ENCODE measurements around the gene GSDMA. TPM values are rescaled to one million over a fixed set of nuclear protein-coding genes. Genes with fewer than 3 reads are reported as not detected.

Gene GSDMA
- total RNA-seq, 1 donor from 2014 or later: 0.29 TPM

DNA sequence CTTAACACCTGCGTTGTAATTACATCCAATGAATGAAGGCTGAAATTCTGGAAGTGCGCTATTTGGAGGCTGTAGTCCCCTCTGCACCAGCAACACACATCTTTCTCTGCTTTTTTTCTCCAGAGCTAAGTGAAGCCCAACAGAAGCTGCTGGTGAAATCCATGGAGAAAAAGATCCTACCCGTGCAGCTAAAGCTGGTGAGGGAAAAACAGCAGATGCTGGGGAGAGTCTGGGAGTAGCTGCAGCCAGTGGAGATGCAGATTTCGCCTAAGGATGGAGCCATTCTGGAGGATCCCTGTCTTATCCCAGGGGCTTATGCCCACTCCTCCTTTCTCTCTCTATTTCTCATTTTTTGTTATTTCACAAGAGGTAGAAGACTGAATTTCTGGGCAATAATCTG, 13.0 kb downstream of the GSDMA start:
- DNase-seq: no peak
- intact Hi-C loops (cut with DNase I): no loop called here
- no peak for ATAC-seq
- Histone ChIP-seq H3K9me3 (no peaks in the 10 kb centered on the region), H3K27ac (no peak overlapping the region), H3K27me3 (no peaks in the 10 kb centered on the region), H3K4me1 (peaks cover 10% of the 10 kb centered on the region), H3K36me3 (no peaks in the 10 kb centered on the region), H3K4me3 (no peak overlapping the region)
- no peak for TF ChIP-seq CTCF (IDR thresholded peaks at IDR 0.05)

GRCh38 chr17:39979016-39979670, 16.3 kb downstream of the GSDMA start:
- no peaks in the 10 kb centered on the region for H3K27me3 ChIP-seq
- H3K4me3 ChIP-seq: no peak overlapping the region
- H3K4me1 ChIP-seq: peaks cover 30% of the 10 kb centered on the region
- intact Hi-C loops (cut with DNase I): no loop called here
- no peaks in the 10 kb centered on the region for H3K9me3 ChIP-seq
- ATAC-seq (no peak), DNase-seq (no peak)
- H3K36me3 ChIP-seq: peaks cover 8% of the 10 kb centered on the region
- no peak overlapping the region for H3K27ac ChIP-seq
- TF ChIP-seq CTCF (IDR thresholded peaks at IDR 0.05): no peak

GRCh38 chr17:39979893-39980350, 17.1 kb downstream of the GSDMA start:
- no peaks in the 10 kb centered on the region for H3K27me3 ChIP-seq
- peak overlapping the region; percentile 95 for H3K4me3 ChIP-seq
- H3K4me1 ChIP-seq: peaks cover 30% of the 10 kb centered on the region
- TF ChIP-seq CTCF (IDR thresholded peaks at IDR 0.05): peak; percentile 7
- peaks cover 16% of the 10 kb centered on the region for H3K36me3 ChIP-seq
- peak overlapping the region; percentile 95 for H3K27ac ChIP-seq
- intact Hi-C loops (cut with DNase I): no loop called here
- ATAC-seq (peak; percentile 1), DNase-seq (no peak)
- no peaks in the 10 kb centered on the region for H3K9me3 ChIP-seq

- intact Hi-C loops (cut with DNase I): no loop called here
- Histone ChIP-seq H3K4me3 (peak within 1 kb of the TSS; percentile 95), H3K4me1 (peaks cover 30% of the 10 kb centered on the region), H3K9me3 (no peaks in the 10 kb centered on the region), H3K36me3 (peaks cover 23% of the 10 kb centered on the region), H3K27ac (peak within 1 kb of the TSS; percentile 95), H3K27me3 (no peaks in the 10 kb centered on the region)
- TF ChIP-seq CTCF (IDR thresholded peaks at IDR 0.05): peak; percentile 73
- DNase-seq (peak; percentile 98), ATAC-seq (peak; percentile 98)
These were observed 17.8 kb downstream of the GSDMA start, which contains the start of gene PSMD3 for GRCh38 chr17:39980351-39981206. TSS of gene PSMD3 (plus strand) at chr17:39980807. CDS start at chr17:39980971, 164 bp downstream.

GRCh38 chr17:39981207-39981741, 18.5 kb downstream of the GSDMA start:
- intact Hi-C loops (cut with DNase I): no loop called here
- no peaks in the 10 kb centered on the region for H3K9me3 ChIP-seq
- peaks cover 30% of the 10 kb centered on the region for H3K36me3 ChIP-seq
- TF ChIP-seq CTCF (IDR thresholded peaks at IDR 0.05): no peak
- peaks cover 30% of the 10 kb centered on the region for H3K4me1 ChIP-seq
- DNase-seq (no peak), ATAC-seq (peak; percentile 0)
- H3K4me3 ChIP-seq: peak overlapping the region; percentile 95
- H3K27me3 ChIP-seq: no peaks in the 10 kb centered on the region
- peak overlapping the region; percentile 95 for H3K27ac ChIP-seq
